HepG2 (cell line): Measurements from ENCODE around the gene ARHGEF12. TPM values are rescaled to one million over a fixed set of nuclear protein-coding genes. Genes with fewer than 3 reads are reported as not detected.

Source experiments
- BRD4 ChIP-seq: sonication (generic); formaldehyde crosslinking; IDR thresholded peaks from 2 replicates; pipeline ENCODE4 v1.4.0; 2020; ENCODE audit warnings: missing genetic modification reagents
- DR1 ChIP-seq: sonication (generic); formaldehyde crosslinking; IDR thresholded peaks from 2 replicates; pipeline ENCODE4 v1.8.0; 2021; ENCODE audit warnings: mild to moderate bottlenecking, missing genetic modification reagents, inconsistent platforms
- ELF1 ChIP-seq: sonication (generic); formaldehyde crosslinking; IDR thresholded peaks from 2 replicates; pipeline ENCODE4 v1.4.0; 2020; ENCODE audit warnings: missing genetic modification reagents
- FOXA3 ChIP-seq: IDR thresholded peaks from 2 replicates; pipeline ENCODE4 v1.6.1; 2016; ENCODE audit warnings: missing genetic modification reagents, missing compliant biosample characterization
- HES4 ChIP-seq: sonication (generic); formaldehyde crosslinking; IDR thresholded peaks from 2 replicates; pipeline ENCODE4 v1.9.0; 2021; ENCODE audit warnings: mild to moderate bottlenecking, missing genetic modification reagents, borderline replicate concordance
- KLF6 ChIP-seq: IDR thresholded peaks from 2 replicates; pipeline ENCODE4 v1.8.0; 2016; ENCODE audit warnings: missing biosample characterization, missing genetic modification reagents
- MBNL3 ChIP-seq: fragments of 250-450 bp; sonication (Bioruptor Pico); conservative IDR thresholded peaks from 2 replicates; pipeline ENCODE4 v1.8.0; 2022; ENCODE audit warnings: mild to moderate bottlenecking, inconsistent platforms
- MIXL1 ChIP-seq: IDR thresholded peaks from 2 replicates; pipeline ENCODE4 v1.6.1; 2016
- NFIC ChIP-seq: IDR thresholded peaks from 2 replicates; pipeline ENCODE4 v1.6.1; 2012; ENCODE audit warnings: mild to moderate bottlenecking, low read length, inconsistent platforms
- NR2F2 ChIP-seq: IDR thresholded peaks from 2 replicates; pipeline ENCODE4 v1.6.1; 2012; ENCODE audit warnings: low read depth, inconsistent platforms, borderline replicate concordance
- POLR2AphosphoS5 ChIP-seq: IDR thresholded peaks from 2 replicates; pipeline ENCODE4 v1.6.1; 2012; ENCODE audit warnings: low read depth, low read length
- RBM22 ChIP-seq: fragments of 200-400 bp; formaldehyde crosslinking; optimal IDR thresholded peaks from 2 replicates; pipeline ENCODE3; 2017; ENCODE audit warnings: mild to moderate bottlenecking, low read length, moderate library complexity
- REST ChIP-seq, 2 experiments: IDR thresholded peaks; 2 replicates each; pipeline ENCODE4 v1.6.1; 2011 to 2012; ENCODE audit warnings: low read length in 2 of 2, borderline replicate concordance in 1 of 2, low read depth in 1 of 2, mild to moderate bottlenecking in 1 of 2, moderate library complexity in 1 of 2
- RFXAP ChIP-seq: sonication (generic); formaldehyde crosslinking; IDR thresholded peaks from 2 replicates; pipeline ENCODE4 v1.4.0; 2020; ENCODE audit warnings: missing genetic modification reagents, borderline replicate concordance
- SNAI1 ChIP-seq: sonication (generic); formaldehyde crosslinking; IDR thresholded peaks from 2 replicates; pipeline ENCODE4 v1.5.0; 2020; ENCODE audit warnings: mild to moderate bottlenecking, missing genetic modification reagents, borderline replicate concordance
- SRSF1 ChIP-seq: fragments of 200-400 bp; formaldehyde crosslinking; optimal IDR thresholded peaks from 2 replicates; pipeline ENCODE3; 2017; ENCODE audit warnings: mild to moderate bottlenecking, low read depth, low read length, moderate library complexity
- XRCC5 ChIP-seq: fragments of 200-400 bp; formaldehyde crosslinking; optimal IDR thresholded peaks from 2 replicates; pipeline ENCODE3; 2017; ENCODE audit warnings: mild to moderate bottlenecking, low read length
- ZEB1 ChIP-seq: IDR thresholded peaks from 2 replicates; pipeline ENCODE4 v1.6.1; 2012; ENCODE audit warnings: mild to moderate bottlenecking, low read depth, inconsistent platforms; ENCODE audit not compliant: insufficient replicate concordance
- ZFP82 ChIP-seq: sonication (generic); formaldehyde crosslinking; IDR thresholded peaks from 2 replicates; pipeline ENCODE4 v1.5.1; 2020; ENCODE audit warnings: mild to moderate bottlenecking, missing genetic modification reagents, borderline replicate concordance
- ZNF12 ChIP-seq: sonication (generic); formaldehyde crosslinking; IDR thresholded peaks from 2 replicates; pipeline ENCODE4 v1.5.0; 2020; ENCODE audit warnings: missing genetic modification reagents
- ZNF234 ChIP-seq: sonication (generic); formaldehyde crosslinking; conservative IDR thresholded peaks from 2 replicates; pipeline ENCODE4 v1.5.1; 2020; ENCODE audit warnings: mild to moderate bottlenecking, missing genetic modification reagents
- ZNF292 ChIP-seq: sonication (generic); formaldehyde crosslinking; IDR thresholded peaks from 2 replicates; pipeline ENCODE4 v1.8.1; 2022; ENCODE audit warnings: mild to moderate bottlenecking, low read depth, missing genetic modification reagents, borderline replicate concordance
- ZNF33A ChIP-seq: sonication (generic); formaldehyde crosslinking; IDR thresholded peaks from 2 replicates; pipeline ENCODE4 v1.5.1; 2020; ENCODE audit warnings: missing genetic modification reagents, mild to moderate bottlenecking, moderate library complexity, borderline replicate concordance
- ZNF564 ChIP-seq: sonication (generic); formaldehyde crosslinking; IDR thresholded peaks from 2 replicates; pipeline ENCODE4 v1.8.1; 2023; ENCODE audit warnings: mild to moderate bottlenecking, missing genetic modification reagents
- ZNF598 ChIP-seq: sonication (generic); formaldehyde crosslinking; IDR thresholded peaks from 2 replicates; pipeline ENCODE4 v1.5.1; 2020; ENCODE audit warnings: mild to moderate bottlenecking, missing genetic modification reagents, borderline replicate concordance
- ZNF644 ChIP-seq: IDR thresholded peaks from 2 replicates; pipeline ENCODE4 v1.6.1; 2016; ENCODE audit warnings: low read depth
- ZNF792 ChIP-seq: IDR thresholded peaks from 2 replicates; pipeline ENCODE4 v1.6.1; 2016
- ZNF878 ChIP-seq: sonication (generic); formaldehyde crosslinking; IDR thresholded peaks from 2 replicates; pipeline ENCODE4 v1.8.1; 2023; ENCODE audit warnings: mild to moderate bottlenecking, missing genetic modification reagents, moderate library complexity
- polyA plus RNA-seq, 8 experiments: library from polyadenylated mRNA; depleted of rRNA in 3 of 8; stranded (reverse) in 7 of 8; unstranded in 1 of 8; fragments of >200 nt; fragmentation: Illumina TruSeq in 4 of 8; extraction: Trizol in 4 of 8; gene quantifications; 2 replicates each; pipeline versions ENCODE4 v1.2.1 to v1.2.3, GENCODE V29; 2011 to 2016; ENCODE audit warnings: low read depth in 4 of 8, missing spikeins in 1 of 8, mixed read lengths in 1 of 8; ENCODE audit not compliant: insufficient read depth in 1 of 8
- total RNA-seq, 5 experiments: library from RNA; depleted of rRNA; stranded (reverse); fragments of >200 nt; fragmentation: Illumina TruSeq; extraction: Trizol; gene quantifications; 2 replicates each; pipeline ENCODE4 v1.2.3, GENCODE V29; 2016; ENCODE audit warnings: low read depth in 1 of 5
- TF ChIP-seq, protein P1 (sequence below): sonication (generic); formaldehyde crosslinking; IDR thresholded peaks from 2 replicates; pipeline ENCODE4 v1.8.0; 2023; ENCODE audit warnings: mild to moderate bottlenecking, missing genetic modification reagents
- TF ChIP-seq, protein P2 (sequence below): sonication (generic); formaldehyde crosslinking; IDR thresholded peaks from 2 replicates; pipeline ENCODE4 v1.5.1; 2020; ENCODE audit warnings: missing genetic modification reagents, mild to moderate bottlenecking, borderline replicate concordance

The ARHGEF12 gene
- total and polyA plus RNA-seq, 2 of the 13 experiments (the other 11 are each of a cell fraction or from before 2014, with no cell fraction given) = 17.9 to 54.4 TPM

DNA sequence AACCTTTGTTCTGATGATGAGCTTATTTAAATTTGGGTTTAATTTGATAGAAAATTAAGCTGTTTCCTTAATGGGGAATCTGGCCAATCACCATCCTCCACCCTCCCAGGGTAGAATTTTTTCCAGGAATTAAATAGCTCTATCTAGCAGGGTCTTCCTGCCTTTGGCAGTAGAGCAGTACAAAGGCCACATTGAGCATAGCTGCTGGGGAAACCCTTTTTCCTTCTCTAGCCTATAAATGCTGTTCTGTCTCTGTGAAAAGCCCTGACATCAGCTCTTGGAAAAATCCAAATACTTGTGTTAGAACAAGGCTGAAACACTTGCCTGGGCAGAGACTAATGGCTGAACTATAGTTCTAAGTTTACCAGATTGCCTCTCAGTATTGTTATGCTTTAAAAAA, 55.1 kb downstream of the ARHGEF12 start (continued):
- TF ChIP-seq, protein P1, sequence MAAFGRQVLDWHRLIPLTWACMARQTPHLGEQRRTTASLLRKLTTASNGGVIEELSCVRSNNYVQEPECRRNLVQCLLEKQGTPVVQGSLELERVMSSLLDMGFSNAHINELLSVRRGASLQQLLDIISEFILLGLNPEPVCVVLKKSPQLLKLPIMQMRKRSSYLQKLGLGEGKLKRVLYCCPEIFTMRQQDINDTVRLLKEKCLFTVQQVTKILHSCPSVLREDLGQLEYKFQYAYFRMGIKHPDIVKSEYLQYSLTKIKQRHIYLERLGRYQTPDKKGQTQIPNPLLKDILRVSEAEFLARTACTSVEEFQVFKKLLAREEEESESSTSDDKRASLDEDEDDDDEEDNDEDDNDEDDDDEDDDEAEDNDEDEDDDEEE (CRISPR knock-in tag) = no peak
- no peak for TF ChIP-seq RFXAP (CRISPR knock-in tag)
- TF ChIP-seq XRCC5 = no peak
- TF ChIP-seq ELF1 (CRISPR knock-in tag) = peak; percentile 35; the same call in 1 of the 2 replicates
- TF ChIP-seq ZNF564 (CRISPR knock-in tag) = no peak
- TF ChIP-seq MBNL3 = no peak
- no peak for TF ChIP-seq ZNF33A (CRISPR knock-in tag)
- TF ChIP-seq ZNF598 (CRISPR knock-in tag) = no peak
- TF ChIP-seq ZNF644 (CRISPR knock-in tag) = peak; percentile 76
- no peak for TF ChIP-seq SRSF1
- no peak for TF ChIP-seq ZEB1
- TF ChIP-seq HES4 (CRISPR knock-in tag) = no peak
- no peak for TF ChIP-seq RBM22
- TF ChIP-seq REST (IDR thresholded peaks at IDR 0.05; ENCODE audit: borderline replicate concordance in 1 of 2, low read depth in 1 of 2, low read length in 2 of 2) = no peak
- no peak for TF ChIP-seq POLR2AphosphoS5
- TF ChIP-seq NR2F2 = no peak
- TF ChIP-seq ZFP82 (CRISPR knock-in tag) = no peak
- TF ChIP-seq ZNF878 = 0 out of 2 replicates have a peak, but pooled peaks have one; percentile 27
- no peak for TF ChIP-seq ZNF792
- no peak for TF ChIP-seq BRD4 (CRISPR knock-in tag)
- no peak for TF ChIP-seq DR1
- TF ChIP-seq ZNF12 (CRISPR knock-in tag) = no peak
- peak; percentile 25; the same call in 1 of the 2 replicates for TF ChIP-seq FOXA3 (CRISPR knock-in tag)
- peak; percentile 42; the same call in 1 of the 2 replicates for TF ChIP-seq MIXL1
- TF ChIP-seq ZNF234 = no peak
- no peak for TF ChIP-seq SNAI1 (CRISPR knock-in tag)
- peak; percentile 38; the same call in 1 of the 2 replicates for TF ChIP-seq ZNF292 (CRISPR knock-in tag)
- TF ChIP-seq, protein P2, sequence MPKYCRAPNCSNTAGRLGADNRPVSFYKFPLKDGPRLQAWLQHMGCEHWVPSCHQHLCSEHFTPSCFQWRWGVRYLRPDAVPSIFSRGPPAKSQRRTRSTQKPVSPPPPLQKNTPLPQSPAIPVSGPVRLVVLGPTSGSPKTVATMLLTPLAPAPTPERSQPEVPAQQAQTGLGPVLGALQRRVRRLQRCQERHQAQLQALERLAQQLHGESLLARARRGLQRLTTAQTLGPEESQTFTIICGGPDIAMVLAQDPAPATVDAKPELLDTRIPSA = no peak
- TF ChIP-seq NFIC = peak; percentile 48; the same call in 1 of the 2 replicates
- TF ChIP-seq KLF6 (CRISPR knock-in tag) = no peak
